K562 (cell line): ENCODE data around the gene MTTP.

Experiments
- EZH2 ChIP-seq: IDR thresholded peaks from 2 replicates; pipeline ENCODE4 v1.6.1; 2012; ENCODE audit warnings: low read depth, mild to moderate bottlenecking, inconsistent platforms, low read length, borderline replicate concordance
- FOXP1 ChIP-seq: sonication (generic); formaldehyde crosslinking; IDR thresholded peaks from 2 replicates; pipeline ENCODE4 v1.8.0; 2022; ENCODE audit warnings: mild to moderate bottlenecking, missing genetic modification reagents
- NR1H2 ChIP-seq: sonication (generic); formaldehyde crosslinking; IDR thresholded peaks from 2 replicates; pipeline ENCODE4 v1.4.0; 2020; ENCODE audit warnings: mild to moderate bottlenecking, missing genetic modification reagents
- RBBP5 ChIP-seq: fragments of 200-600 bp; sonication (generic); IDR thresholded peaks from 2 replicates; pipeline ENCODE4 v1.6.1; 2012; ENCODE audit warnings: borderline replicate concordance, mild to moderate bottlenecking, low read length, control low read depth, inconsistent platforms; ENCODE audit not compliant: insufficient read depth, poor library complexity, severe bottlenecking
- YY1 ChIP-seq, 3 experiments: IDR thresholded peaks; 2 replicates each; pipeline ENCODE4 v1.6.1; 2011; ENCODE audit warnings: low read length in 2 of 3, mild to moderate bottlenecking in 2 of 3, moderate library complexity in 2 of 3, borderline replicate concordance in 1 of 3, control low read depth in 1 of 3, low read depth in 1 of 3; ENCODE audit not compliant: insufficient read depth in 3 of 3, insufficient replicate concordance in 2 of 3, control insufficient read depth in 1 of 3, insufficient read length in 1 of 3; ENCODE audit errors: extremely low read depth in 1 of 3
- ZNF133 ChIP-seq: fragments of 250-450 bp; sonication (Bioruptor Pico); IDR thresholded peaks from 2 replicates; pipeline ENCODE4 v1.4.0; 2020; ENCODE audit warnings: mild to moderate bottlenecking
- ZNF311 ChIP-seq: fragments of 250-450 bp; sonication (Bioruptor Pico); IDR thresholded peaks from 2 replicates; pipeline ENCODE4 v1.4.0; 2020; ENCODE audit warnings: mild to moderate bottlenecking, moderate library complexity
- TF ChIP-seq, protein P1 (sequence below): fragments of 200-800 bp; sonication (Bioruptor generic); IDR thresholded peaks from 2 replicates; pipeline ENCODE4 v1.6.1; 2017; ENCODE audit warnings: missing genetic modification characterization, missing compliant biosample characterization
- TF ChIP-seq, protein P2 (sequence below), 2 experiments: IDR thresholded peaks; 2 replicates each; pipeline ENCODE4 v1.6.1; 2012; ENCODE audit warnings: improper control_type of control experiment in 2 of 2, low read depth in 2 of 2, low read length in 2 of 2, borderline replicate concordance in 1 of 2
- TF ChIP-seq, protein P3 (sequence below), 2 experiments: fragments of 450-650 bp; formaldehyde crosslinking in 1 of 2; IDR thresholded peaks; 2 replicates each; pipeline versions ENCODE4 v1.4.0 to v1.6.1; 2014 to 2020; ENCODE audit warnings: mild to moderate bottlenecking in 2 of 2, borderline replicate concordance in 1 of 2, low read depth in 1 of 2
- TF ChIP-seq, protein P4 (sequence below): fragments of 250-450 bp; sonication (Bioruptor Pico); IDR thresholded peaks from 2 replicates; pipeline ENCODE4 v1.5.0; 2021; ENCODE audit warnings: mild to moderate bottlenecking, borderline replicate concordance
- TF ChIP-seq, protein P5 (sequence below), 3 experiments: IDR thresholded peaks in 2 of 3; conservative IDR thresholded peaks in 1 of 3; 2 replicates each; pipeline ENCODE4 v1.5.1; 2011 to 2012; ENCODE audit warnings: low read length in 3 of 3, mild to moderate bottlenecking in 3 of 3, control low read depth in 2 of 3, improper control_type of control experiment in 1 of 3, inconsistent platforms in 1 of 3, low read depth in 1 of 3, mixed read lengths in 1 of 3, moderate library complexity in 1 of 3; ENCODE audit not compliant: insufficient read depth in 2 of 3
- TF ChIP-seq, protein P6 (sequence below): fragments of 250-450 bp; sonication (Bioruptor Pico); IDR thresholded peaks from 2 replicates; pipeline ENCODE4 v1.8.0; 2021; ENCODE audit warnings: borderline replicate concordance, mild to moderate bottlenecking, moderate library complexity; ENCODE audit not compliant: poor library complexity, severe bottlenecking

DNA sequence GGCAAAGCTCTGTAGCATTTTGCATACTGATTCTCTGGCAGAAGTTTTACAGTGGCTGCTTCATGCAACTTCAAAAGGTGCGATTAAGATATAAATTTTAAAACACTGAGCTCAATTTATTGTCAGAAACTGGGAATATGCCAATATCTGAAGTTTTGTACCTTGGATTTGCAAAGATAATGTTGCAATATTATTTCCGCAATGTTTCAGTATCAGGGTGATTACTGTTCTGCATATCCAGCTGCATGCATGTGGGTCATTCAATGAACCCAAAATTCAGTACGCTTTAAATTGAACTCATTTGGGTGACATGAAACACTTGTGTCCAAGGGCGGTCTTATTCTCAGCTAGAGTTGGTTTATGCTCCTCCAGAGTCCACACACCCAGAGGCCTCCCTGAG, 37.0 kb upstream of the MTTP start:
- TF ChIP-seq, protein P1, sequence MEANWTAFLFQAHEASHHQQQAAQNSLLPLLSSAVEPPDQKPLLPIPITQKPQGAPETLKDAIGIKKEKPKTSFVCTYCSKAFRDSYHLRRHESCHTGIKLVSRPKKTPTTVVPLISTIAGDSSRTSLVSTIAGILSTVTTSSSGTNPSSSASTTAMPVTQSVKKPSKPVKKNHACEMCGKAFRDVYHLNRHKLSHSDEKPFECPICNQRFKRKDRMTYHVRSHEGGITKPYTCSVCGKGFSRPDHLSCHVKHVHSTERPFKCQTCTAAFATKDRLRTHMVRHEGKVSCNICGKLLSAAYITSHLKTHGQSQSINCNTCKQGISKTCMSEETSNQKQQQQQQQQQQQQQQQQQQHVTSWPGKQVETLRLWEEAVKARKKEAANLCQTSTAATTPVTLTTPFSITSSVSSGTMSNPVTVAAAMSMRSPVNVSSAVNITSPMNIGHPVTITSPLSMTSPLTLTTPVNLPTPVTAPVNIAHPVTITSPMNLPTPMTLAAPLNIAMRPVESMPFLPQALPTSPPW (CRISPR knock-in tag) = no peak
- TF ChIP-seq YY1 (IDR thresholded peaks at IDR 0.05; ENCODE audit: borderline replicate concordance in 1 of 3, control insufficient read depth in 1 of 3, extremely low read depth in 1 of 3, insufficient read depth in 3 of 3, insufficient read length in 1 of 3, insufficient replicate concordance in 2 of 3, low read depth in 1 of 3, low read length in 2 of 3) = no peak
- TF ChIP-seq, protein P2, sequence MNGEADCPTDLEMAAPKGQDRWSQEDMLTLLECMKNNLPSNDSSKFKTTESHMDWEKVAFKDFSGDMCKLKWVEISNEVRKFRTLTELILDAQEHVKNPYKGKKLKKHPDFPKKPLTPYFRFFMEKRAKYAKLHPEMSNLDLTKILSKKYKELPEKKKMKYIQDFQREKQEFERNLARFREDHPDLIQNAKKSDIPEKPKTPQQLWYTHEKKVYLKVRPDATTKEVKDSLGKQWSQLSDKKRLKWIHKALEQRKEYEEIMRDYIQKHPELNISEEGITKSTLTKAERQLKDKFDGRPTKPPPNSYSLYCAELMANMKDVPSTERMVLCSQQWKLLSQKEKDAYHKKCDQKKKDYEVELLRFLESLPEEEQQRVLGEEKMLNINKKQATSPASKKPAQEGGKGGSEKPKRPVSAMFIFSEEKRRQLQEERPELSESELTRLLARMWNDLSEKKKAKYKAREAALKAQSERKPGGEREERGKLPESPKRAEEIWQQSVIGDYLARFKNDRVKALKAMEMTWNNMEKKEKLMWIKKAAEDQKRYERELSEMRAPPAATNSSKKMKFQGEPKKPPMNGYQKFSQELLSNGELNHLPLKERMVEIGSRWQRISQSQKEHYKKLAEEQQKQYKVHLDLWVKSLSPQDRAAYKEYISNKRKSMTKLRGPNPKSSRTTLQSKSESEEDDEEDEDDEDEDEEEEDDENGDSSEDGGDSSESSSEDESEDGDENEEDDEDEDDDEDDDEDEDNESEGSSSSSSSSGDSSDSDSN (IDR thresholded peaks at IDR 0.05; ENCODE audit: borderline replicate concordance in 1 of 2, low read depth in 2 of 2, low read length in 2 of 2) = no peak
- TF ChIP-seq ZNF133 (CRISPR knock-in tag) = no peak
- TF ChIP-seq, protein P3, sequence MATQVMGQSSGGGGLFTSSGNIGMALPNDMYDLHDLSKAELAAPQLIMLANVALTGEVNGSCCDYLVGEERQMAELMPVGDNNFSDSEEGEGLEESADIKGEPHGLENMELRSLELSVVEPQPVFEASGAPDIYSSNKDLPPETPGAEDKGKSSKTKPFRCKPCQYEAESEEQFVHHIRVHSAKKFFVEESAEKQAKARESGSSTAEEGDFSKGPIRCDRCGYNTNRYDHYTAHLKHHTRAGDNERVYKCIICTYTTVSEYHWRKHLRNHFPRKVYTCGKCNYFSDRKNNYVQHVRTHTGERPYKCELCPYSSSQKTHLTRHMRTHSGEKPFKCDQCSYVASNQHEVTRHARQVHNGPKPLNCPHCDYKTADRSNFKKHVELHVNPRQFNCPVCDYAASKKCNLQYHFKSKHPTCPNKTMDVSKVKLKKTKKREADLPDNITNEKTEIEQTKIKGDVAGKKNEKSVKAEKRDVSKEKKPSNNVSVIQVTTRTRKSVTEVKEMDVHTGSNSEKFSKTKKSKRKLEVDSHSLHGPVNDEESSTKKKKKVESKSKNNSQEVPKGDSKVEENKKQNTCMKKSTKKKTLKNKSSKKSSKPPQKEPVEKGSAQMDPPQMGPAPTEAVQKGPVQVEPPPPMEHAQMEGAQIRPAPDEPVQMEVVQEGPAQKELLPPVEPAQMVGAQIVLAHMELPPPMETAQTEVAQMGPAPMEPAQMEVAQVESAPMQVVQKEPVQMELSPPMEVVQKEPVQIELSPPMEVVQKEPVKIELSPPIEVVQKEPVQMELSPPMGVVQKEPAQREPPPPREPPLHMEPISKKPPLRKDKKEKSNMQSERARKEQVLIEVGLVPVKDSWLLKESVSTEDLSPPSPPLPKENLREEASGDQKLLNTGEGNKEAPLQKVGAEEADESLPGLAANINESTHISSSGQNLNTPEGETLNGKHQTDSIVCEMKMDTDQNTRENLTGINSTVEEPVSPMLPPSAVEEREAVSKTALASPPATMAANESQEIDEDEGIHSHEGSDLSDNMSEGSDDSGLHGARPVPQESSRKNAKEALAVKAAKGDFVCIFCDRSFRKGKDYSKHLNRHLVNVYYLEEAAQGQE (IDR thresholded peaks at IDR 0.05; ENCODE audit: borderline replicate concordance) = no peak
- TF ChIP-seq, protein P3 (CRISPR knock-in tag; IDR thresholded peaks at IDR 0.05; ENCODE audit: low read depth) = no peak
- no peak for TF ChIP-seq RBBP5
- TF ChIP-seq, protein P4, sequence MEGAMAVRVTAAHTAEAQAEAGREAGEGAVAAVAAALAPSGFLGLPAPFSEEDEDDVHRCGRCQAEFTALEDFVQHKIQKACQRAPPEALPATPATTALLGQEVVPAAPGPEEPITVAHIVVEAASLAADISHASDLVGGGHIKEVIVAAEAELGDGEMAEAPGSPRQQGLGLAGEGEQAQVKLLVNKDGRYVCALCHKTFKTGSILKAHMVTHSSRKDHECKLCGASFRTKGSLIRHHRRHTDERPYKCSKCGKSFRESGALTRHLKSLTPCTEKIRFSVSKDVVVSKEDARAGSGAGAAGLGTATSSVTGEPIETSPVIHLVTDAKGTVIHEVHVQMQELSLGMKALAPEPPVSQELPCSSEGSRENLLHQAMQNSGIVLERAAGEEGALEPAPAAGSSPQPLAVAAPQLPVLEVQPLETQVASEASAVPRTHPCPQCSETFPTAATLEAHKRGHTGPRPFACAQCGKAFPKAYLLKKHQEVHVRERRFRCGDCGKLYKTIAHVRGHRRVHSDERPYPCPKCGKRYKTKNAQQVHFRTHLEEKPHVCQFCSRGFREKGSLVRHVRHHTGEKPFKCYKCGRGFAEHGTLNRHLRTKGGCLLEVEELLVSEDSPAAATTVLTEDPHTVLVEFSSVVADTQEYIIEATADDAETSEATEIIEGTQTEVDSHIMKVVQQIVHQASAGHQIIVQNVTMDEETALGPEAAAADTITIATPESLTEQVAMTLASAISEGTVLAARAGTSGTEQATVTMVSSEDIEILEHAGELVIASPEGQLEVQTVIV (CRISPR knock-in tag) = no peak
- TF ChIP-seq EZH2 = no peak
- no peak for TF ChIP-seq ZNF311 (CRISPR knock-in tag)
- TF ChIP-seq NR1H2 (CRISPR knock-in tag) = no peak
- TF ChIP-seq FOXP1 = no peak
- TF ChIP-seq, protein P5, sequence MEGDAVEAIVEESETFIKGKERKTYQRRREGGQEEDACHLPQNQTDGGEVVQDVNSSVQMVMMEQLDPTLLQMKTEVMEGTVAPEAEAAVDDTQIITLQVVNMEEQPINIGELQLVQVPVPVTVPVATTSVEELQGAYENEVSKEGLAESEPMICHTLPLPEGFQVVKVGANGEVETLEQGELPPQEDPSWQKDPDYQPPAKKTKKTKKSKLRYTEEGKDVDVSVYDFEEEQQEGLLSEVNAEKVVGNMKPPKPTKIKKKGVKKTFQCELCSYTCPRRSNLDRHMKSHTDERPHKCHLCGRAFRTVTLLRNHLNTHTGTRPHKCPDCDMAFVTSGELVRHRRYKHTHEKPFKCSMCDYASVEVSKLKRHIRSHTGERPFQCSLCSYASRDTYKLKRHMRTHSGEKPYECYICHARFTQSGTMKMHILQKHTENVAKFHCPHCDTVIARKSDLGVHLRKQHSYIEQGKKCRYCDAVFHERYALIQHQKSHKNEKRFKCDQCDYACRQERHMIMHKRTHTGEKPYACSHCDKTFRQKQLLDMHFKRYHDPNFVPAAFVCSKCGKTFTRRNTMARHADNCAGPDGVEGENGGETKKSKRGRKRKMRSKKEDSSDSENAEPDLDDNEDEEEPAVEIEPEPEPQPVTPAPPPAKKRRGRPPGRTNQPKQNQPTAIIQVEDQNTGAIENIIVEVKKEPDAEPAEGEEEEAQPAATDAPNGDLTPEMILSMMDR (IDR thresholded peaks at IDR 0.05 in 2 of 3, conservative IDR thresholded peaks at IDR 0.05 in 1 of 3; ENCODE audit: insufficient read depth in 2 of 3, low read depth in 1 of 3, low read length in 3 of 3) = no peak
- TF ChIP-seq, protein P6, sequence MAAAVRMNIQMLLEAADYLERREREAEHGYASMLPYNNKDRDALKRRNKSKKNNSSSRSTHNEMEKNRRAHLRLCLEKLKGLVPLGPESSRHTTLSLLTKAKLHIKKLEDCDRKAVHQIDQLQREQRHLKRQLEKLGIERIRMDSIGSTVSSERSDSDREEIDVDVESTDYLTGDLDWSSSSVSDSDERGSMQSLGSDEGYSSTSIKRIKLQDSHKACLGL = no peak
